GM12878 (cell line): ENCODE measurements around the gene RPS6KA2. TPM values are rescaled to one million over a fixed set of nuclear protein-coding genes. Genes with fewer than 3 reads are reported as not detected.

Experiments used
- ATAC-seq: fragments of 200-7000 bp; cut with Tn5 transposase; 3 replicates; pipeline ENCODE4 v1.9.1; 2020; ENCODE audit warnings: mild to moderate bottlenecking, moderate library complexity
- BruUV-seq: library from RNA; stranded (reverse); fragments of 400-500 nt; replicated peaks from 2 replicates; lab custom pipeline; 2021; lab: Mats Ljungman, UMichigan
- CTCF ChIA-PET: fragments of 300-600 bp; sonication (Branson Sonifier 250); formaldehyde crosslinking; extraction: SDS; loops from one replicate; lab custom pipeline; 2021; ENCODE audit warnings: inconsistent platforms; lab: Yijun Ruan, JAX
- POLR2A ChIA-PET: fragments of 350-600 bp; formaldehyde crosslinking; extraction: SDS; loops from one replicate; lab custom pipeline; 2021; ENCODE audit warnings: inconsistent platforms; lab: Charles Lee
- RAD21 ChIA-PET: fragments of 300-600 bp; sonication (Branson Sonifier 250); formaldehyde crosslinking; loops from one replicate; lab custom pipeline; 2023; ENCODE audit warnings: antibody characterized with exemption; ENCODE audit not compliant: unreplicated experiment; lab: Charles Lee
- SMC1A ChIA-PET: fragments of 300-600 bp; sonication (Branson Sonifier 250); formaldehyde crosslinking; loops from one replicate; lab custom pipeline; 2023; ENCODE audit not compliant: unreplicated experiment, uncharacterized antibody; lab: Charles Lee
- DNase-seq: peaks from one replicate; pipeline ENCODE4 v3.0.0-alpha.2; 2011; ENCODE audit warnings: low read depth, low spot score
- FAIRE-seq: peaks from 3 replicates; lab custom pipeline; 2011; peaks lifted over from hg19 to GRCh38; lab: Jason Lieb, UNC
- H2AFZ ChIP-seq: 2 replicates; pipeline ENCODE4 v1.6.0; 2011; ENCODE audit warnings: low read depth, low read length, control low read depth; ENCODE audit not compliant: control insufficient read depth
- H3K27ac ChIP-seq: 2 replicates; pipeline ENCODE4 v1.5.1; 2011; ENCODE audit warnings: control low read depth; ENCODE audit not compliant: control insufficient read depth, insufficient read depth
- H3K27me3 ChIP-seq, 2 experiments: replicated peaks in 1 of 2; 2 replicates each; pipeline versions ENCODE4 v1.6.0 to v1.6.1; 2011; ENCODE audit warnings: low read length in 1 of 2; ENCODE audit not compliant: control insufficient read depth in 2 of 2, insufficient read depth in 2 of 2
- H3K36me3 ChIP-seq, 2 experiments: 2 replicates each; pipeline ENCODE4 v1.5.1; 2011; ENCODE audit warnings: low read length in 1 of 2; ENCODE audit not compliant: control insufficient read depth in 2 of 2, insufficient read depth in 2 of 2
- H3K4me1 ChIP-seq: 2 replicates; pipeline ENCODE4 v1.6.1; 2011; ENCODE audit warnings: mild to moderate bottlenecking, low read length, moderate library complexity, mixed read lengths; ENCODE audit not compliant: control insufficient read depth, insufficient read depth
- H3K4me2 ChIP-seq: 2 replicates; pipeline ENCODE4 v1.6.0; 2011; ENCODE audit warnings: control low read depth; ENCODE audit not compliant: control insufficient read depth, insufficient read depth
- H3K4me3 ChIP-seq: fragments of 200-600 bp; sonication (generic); 2 replicates; pipeline ENCODE4 v1.5.1; 2016
- H3K79me2 ChIP-seq: 2 replicates; pipeline ENCODE4 v1.6.0; 2011; ENCODE audit warnings: low read length; ENCODE audit not compliant: control insufficient read depth, insufficient read depth
- H3K9ac ChIP-seq: 2 replicates; pipeline ENCODE4 v1.8.0; 2011; ENCODE audit warnings: low read length, control low read depth, mixed read lengths; ENCODE audit not compliant: control insufficient read depth, insufficient read depth
- H3K9me3 ChIP-seq: replicated peaks from 3 replicates; pipeline ENCODE4 v1.5.1; 2011; ENCODE audit warnings: mild to moderate bottlenecking, low read length; ENCODE audit not compliant: control insufficient read depth, insufficient read depth
- H4K20me1 ChIP-seq: 2 replicates; pipeline ENCODE4 v1.6.0; 2011; ENCODE audit not compliant: control insufficient read depth, insufficient read depth
- EED ChIP-seq: sonication (generic); IDR thresholded peaks from 2 replicates; pipeline ENCODE4 v1.6.1; 2016; ENCODE audit warnings: antibody characterized with exemption, low read depth
- ETV6 ChIP-seq, 2 experiments: fragments of 450-650 bp in 1 of 2; IDR thresholded peaks in 1 of 2; conservative IDR thresholded peaks in 1 of 2; 2 replicates each; pipeline ENCODE4 v1.6.1; 2014; ENCODE audit warnings: antibody characterized with exemption in 1 of 2, borderline replicate concordance in 1 of 2, low read depth in 1 of 2, mild to moderate bottlenecking in 1 of 2, moderate library complexity in 1 of 2
- GABPA ChIP-seq: IDR thresholded peaks from 2 replicates; pipeline ENCODE4 v1.6.1; 2014; ENCODE audit warnings: antibody characterized with exemption, low read depth, mild to moderate bottlenecking, inconsistent platforms
- IRF4 ChIP-seq: IDR thresholded peaks from 2 replicates; pipeline ENCODE4 v1.6.1; 2011; ENCODE audit warnings: low read depth, low read length
- PAX5 ChIP-seq: IDR thresholded peaks from 2 replicates; pipeline ENCODE4 v1.6.1; 2011; ENCODE audit warnings: low read depth, low read length, borderline replicate concordance
- PML ChIP-seq: IDR thresholded peaks from 2 replicates; pipeline ENCODE4 v1.6.1; 2012; ENCODE audit warnings: low read length, inconsistent platforms
- RAD21 ChIP-seq: IDR thresholded peaks from 2 replicates; pipeline ENCODE4 v1.6.1; 2011; ENCODE audit warnings: mild to moderate bottlenecking, low read depth, low read length, moderate library complexity; ENCODE audit not compliant: insufficient read depth
- RAD51 ChIP-seq: fragments of 450-650 bp; IDR thresholded peaks from 2 replicates; pipeline ENCODE4 v1.6.1; 2016; ENCODE audit warnings: moderate library complexity, mild to moderate bottlenecking, inconsistent platforms
- SUPT20H ChIP-seq: IDR thresholded peaks from 2 replicates; pipeline ENCODE4 v1.6.1; 2011; ENCODE audit warnings: low read depth, mild to moderate bottlenecking, low read length, moderate library complexity, borderline replicate concordance; ENCODE audit not compliant: control insufficient read depth
- ZBTB11 ChIP-seq: fragments of 450-650 bp; formaldehyde crosslinking; IDR thresholded peaks from 2 replicates; pipeline ENCODE4 v1.5.0; 2022; ENCODE audit warnings: mild to moderate bottlenecking, missing genetic modification characterization
- ZNF274 ChIP-seq: IDR thresholded peaks from one replicate; pipeline ENCODE4 v1.8.0; 2011; ENCODE audit not compliant: insufficient read length, insufficient read depth
- WGBS: methylation state at CpG from one replicate; pipeline ENCODE4 v1.1.6; 2016; ENCODE audit warnings: low lambda C conversion rate; ENCODE audit not compliant: insufficient replicate concordance, insufficient coverage; ENCODE audit errors: missing lambda C conversion rate; 5-methylcytosine and 5-hydroxymethylcytosine counted together
- in situ Hi-C: fragments of 300-500 bp; cut with MboI; formaldehyde crosslinking; loops from 9 replicates; pipeline ENCODE4 v1.14.3; 2018; ENCODE audit warnings: mixed read lengths
- intact Hi-C: fragments of 100-400 bp; cut with micrococcal nuclease; formaldehyde crosslinking; loops from one replicate; pipeline ENCODE4 v1.14.2; 2022; ENCODE audit not compliant: unreplicated experiment
- polyA plus RNA-seq, 11 experiments: library from polyadenylated mRNA; depleted of rRNA in 4 of 11; unstranded in 6 of 11; stranded (reverse) in 5 of 11; fragments of >200 nt; fragmentation: Nextera tagmentation in 4 of 11; fragmentation: Illumina TruSeq in 1 of 11; extraction: Ambion mirVana in 4 of 11; extraction: Trizol in 1 of 11; gene quantifications; 1 replicate in 1 of 11; 2 replicates in 10 of 11; pipeline versions ENCODE4 v1.2.1 to v1.2.3, GENCODE V29; 2011 to 2016; ENCODE audit warnings: inconsistent platforms in 2 of 11, missing spikeins in 2 of 11, low read depth in 1 of 11
- total RNA-seq, 4 experiments: library from RNA; depleted of rRNA in 3 of 4; stranded (reverse); fragments of >200 nt in 3 of 4; fragmentation: Illumina TruSeq in 1 of 4; extraction: Trizol in 1 of 4; gene quantifications; 2 replicates each; pipeline versions ENCODE4 v1.2.1 to v1.2.3, GENCODE V29; 2013 to 2021

Gene RPS6KA2
- total and polyA plus RNA-seq, 10 of the 15 experiments (the other 5 are each of a cell fraction or from before 2014, with no cell fraction given): 0.02 to 1.0 (median 0.22) TPM; not detected in 1

GRCh38 chr6:166464068-166465002 lies 162.7 kb downstream of the RPS6KA2 start:
- in situ Hi-C loops: no loop called here
- ChIA-PET SMC1A (no interaction called here), POLR2A (no interaction called here), CTCF (no interaction called here), RAD21 (no interaction called here)
- FAIRE-seq: no peak
- no peak overlapping the region for H2AFZ ChIP-seq
- no peaks in the 10 kb centered on the region for H3K36me3 ChIP-seq
- no peak overlapping the region for H3K27ac ChIP-seq
- BruUV-seq: no TSS peak
- DNase-seq: no peak
- 65% methylated on average over 22 of the region's 22 CpGs for WGBS
- H3K79me2 ChIP-seq: no peaks in the 10 kb centered on the region
- no peaks in the 10 kb centered on the region for H4K20me1 ChIP-seq
- no peak for ATAC-seq
- H3K9me3 ChIP-seq: no peaks in the 10 kb centered on the region
- H3K27me3 ChIP-seq: no peaks in the 10 kb centered on the region
- no peak for TF ChIP-seq GABPA
- no peak for TF ChIP-seq RAD51
- TF ChIP-seq EED: no peak
- no peak for TF ChIP-seq RAD21
- no peak for TF ChIP-seq ETV6 (conservative IDR thresholded peaks at IDR 0.05 in 1 of 2, IDR thresholded peaks at IDR 0.05 in 1 of 2; ENCODE audit: borderline replicate concordance in 1 of 2, low read depth in 1 of 2)
- no peak for TF ChIP-seq PML
- no peak for TF ChIP-seq ZBTB11 (CRISPR knock-in tag)
- TF ChIP-seq SUPT20H: no peak
- TF ChIP-seq ZNF274: no peak
- no peak for TF ChIP-seq IRF4
- TF ChIP-seq PAX5: no peak
- no peak overlapping the region for H3K4me2 ChIP-seq
- H3K4me1 ChIP-seq: no peaks in the 10 kb centered on the region
- no peak overlapping the region for H3K4me3 ChIP-seq
- H3K9ac ChIP-seq: no peak overlapping the region
- intact Hi-C loops: no loop called here
